Activated CD4-positive, alpha-beta T cell treated with anti-CD3 and anti-CD28 coated beads for 1 hour (primary cell): Measurements from ENCODE around the gene LINGO1.

Experiments used
- DNase-seq: peaks from one replicate; pipeline ENCODE4 v3.0.0-alpha.2; 2020

Gene LINGO1

GRCh38 chr15:77589839-77590238 lies 42.9 kb downstream of the LINGO1 start:
- DNase-seq: no peak

GRCh38 chr15:77588126-77588525 lies 44.6 kb downstream of the LINGO1 start:
- DNase-seq: no peak

GRCh38 chr15:77584691-77585090 lies 48.0 kb downstream of the LINGO1 start:
- DNase-seq: no peak

- DNase-seq: no peak
These were observed 48.5 kb downstream of the LINGO1 start for GRCh38 chr15:77584201-77584600.

GRCh38 chr15:77582763-77583162 lies 49.9 kb downstream of the LINGO1 start:
- DNase-seq: no peak

- DNase-seq: no peak
These were observed 50.7 kb downstream of the LINGO1 start for GRCh38 chr15:77581896-77582569.

GRCh38 chr15:77580996-77581682 lies 51.6 kb downstream of the LINGO1 start:
- DNase-seq: no peak

GRCh38 chr15:77579498-77580188 lies 53.1 kb downstream of the LINGO1 start:
- DNase-seq: no peak

GRCh38 chr15:77578641-77579372 lies 53.9 kb downstream of the LINGO1 start:
- no peak for DNase-seq

- DNase-seq: no peak
These were observed 55.3 kb downstream of the LINGO1 start for GRCh38 chr15:77577366-77577950.

GRCh38 chr15:77576538-77576937 lies 56.2 kb downstream of the LINGO1 start:
- DNase-seq: no peak

- DNase-seq: no peak
These were observed 57.3 kb downstream of the LINGO1 start for GRCh38 chr15:77575203-77575934.

- no peak for DNase-seq
These were observed 58.0 kb downstream of the LINGO1 start for GRCh38 chr15:77574521-77575202.

GRCh38 chr15:77573802-77574201 lies 58.9 kb downstream of the LINGO1 start:
- no peak for DNase-seq

- DNase-seq: no peak
These were observed 60.5 kb downstream of the LINGO1 start for GRCh38 chr15:77572186-77572585.

GRCh38 chr15:77571741-77572140 lies 61.0 kb downstream of the LINGO1 start:
- DNase-seq: no peak

- DNase-seq: no peak
These were observed 61.5 kb downstream of the LINGO1 start for GRCh38 chr15:77571181-77571580.

GRCh38 chr15:77569729-77570125 lies 63.0 kb downstream of the LINGO1 start:
- DNase-seq: no peak

- no peak for DNase-seq
These were observed 63.6 kb downstream of the LINGO1 start for GRCh38 chr15:77568973-77569728.

- no peak for DNase-seq
These were observed 64.4 kb downstream of the LINGO1 start for GRCh38 chr15:77568014-77568972.
